Activated CD8-positive, alpha-beta T cell treated with anti-CD3 and anti-CD28 coated beads for 36 hours (primary cell): ENCODE measurements around the gene LRRC4C. TPM values are rescaled to one million over a fixed set of nuclear protein-coding genes. Genes with fewer than 3 reads are reported as not detected.

Experiments used
- ATAC-seq: fragments of 200-7000 bp; cut with Tn5 transposase; one replicate; pipeline ENCODE4 v1.10.0; 2021; ENCODE audit warnings: mild to moderate bottlenecking, moderate library complexity
- CTCF ChIA-PET: fragments of 350-600 bp; sonication (Branson Sonifier 250); formaldehyde crosslinking; loops from one replicate; lab custom pipeline; 2021; ENCODE audit warnings: antibody characterized with exemption; lab: Charles Lee
- POLR2A ChIA-PET: fragments of 350-600 bp; sonication (Branson Sonifier 250); formaldehyde crosslinking; loops from one replicate; lab custom pipeline; 2021; ENCODE audit warnings: antibody characterized with exemption; lab: Charles Lee
- DNase-seq: peaks from one replicate; pipeline ENCODE4 v3.0.0-alpha.2; 2020
- H3K27ac Mint-ChIP-seq: one replicate; pipeline ENCODE4 v1.8.0; 2021; ENCODE audit warnings: mild to moderate bottlenecking, mixed read lengths
- H3K27me3 Mint-ChIP-seq: one replicate; pipeline ENCODE4 v1.8.0; 2021; ENCODE audit warnings: mixed read lengths
- H3K36me3 Mint-ChIP-seq: one replicate; pipeline ENCODE4 v1.8.0; 2021; ENCODE audit warnings: low read depth, mixed read lengths
- H3K4me1 Mint-ChIP-seq: one replicate; pipeline ENCODE4 v1.8.0; 2021; ENCODE audit warnings: low read depth, mixed read lengths
- H3K4me3 Mint-ChIP-seq: one replicate; pipeline ENCODE4 v1.8.0; 2021; ENCODE audit warnings: mild to moderate bottlenecking, moderate library complexity, mixed read lengths
- H3K9me3 Mint-ChIP-seq: one replicate; pipeline ENCODE4 v1.8.0; 2021; ENCODE audit warnings: mixed read lengths
- intact Hi-C: fragments of 100-400 bp; cut with micrococcal nuclease; formaldehyde crosslinking; loops from one replicate; pipeline ENCODE4 v1.10.0; 2022
- total RNA-seq, 2 experiments: library from RNA; stranded (reverse); gene quantifications; one replicate each; pipeline ENCODE4 v1.2.3, GENCODE V29; 2021
- TF ChIP-seq, protein P1 (sequence below): fragments of 200-600 bp; IDR thresholded peaks from one replicate; pipeline ENCODE4 v1.8.0; 2022; ENCODE audit warnings: antibody characterized with exemption, mild to moderate bottlenecking

Gene LRRC4C
- total RNA-seq, 2 experiments from 2014 or later = not detected

DNA sequence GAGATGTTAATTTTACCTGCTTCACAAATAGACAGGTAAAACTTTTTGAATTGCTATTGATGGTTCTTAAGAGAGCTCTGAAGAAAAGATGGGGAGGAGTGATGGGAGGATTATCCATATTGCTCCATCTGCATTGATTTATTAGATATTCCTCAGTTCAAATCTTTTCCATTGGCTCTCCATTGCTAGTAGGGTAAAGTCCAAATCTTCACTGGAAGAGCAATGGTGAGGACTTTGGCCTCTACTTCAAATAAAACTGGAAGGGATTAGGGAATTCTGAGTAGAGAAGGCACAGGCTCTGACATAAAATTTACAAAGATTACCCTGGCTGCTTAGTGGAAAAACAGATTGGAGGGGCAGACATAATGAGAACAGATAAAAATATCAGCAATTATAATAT lies 1024.1 kb downstream of the LRRC4C start:
- Mint-ChIP-seq H3K27me3 (no peaks in the 10 kb centered on the region), H3K36me3 (no peaks in the 10 kb centered on the region), H3K9me3 (peaks cover 15% of the 10 kb centered on the region), H3K4me1 (no peaks in the 10 kb centered on the region), H3K4me3 (no peak overlapping the region), H3K27ac (no peak overlapping the region)
- intact Hi-C loops = no loop called here
- ATAC-seq = no peak
- POLR2A ChIA-PET = no interaction called here
- CTCF ChIA-PET = no interaction called here
- DNase-seq = no peak
- TF ChIP-seq, protein P1, sequence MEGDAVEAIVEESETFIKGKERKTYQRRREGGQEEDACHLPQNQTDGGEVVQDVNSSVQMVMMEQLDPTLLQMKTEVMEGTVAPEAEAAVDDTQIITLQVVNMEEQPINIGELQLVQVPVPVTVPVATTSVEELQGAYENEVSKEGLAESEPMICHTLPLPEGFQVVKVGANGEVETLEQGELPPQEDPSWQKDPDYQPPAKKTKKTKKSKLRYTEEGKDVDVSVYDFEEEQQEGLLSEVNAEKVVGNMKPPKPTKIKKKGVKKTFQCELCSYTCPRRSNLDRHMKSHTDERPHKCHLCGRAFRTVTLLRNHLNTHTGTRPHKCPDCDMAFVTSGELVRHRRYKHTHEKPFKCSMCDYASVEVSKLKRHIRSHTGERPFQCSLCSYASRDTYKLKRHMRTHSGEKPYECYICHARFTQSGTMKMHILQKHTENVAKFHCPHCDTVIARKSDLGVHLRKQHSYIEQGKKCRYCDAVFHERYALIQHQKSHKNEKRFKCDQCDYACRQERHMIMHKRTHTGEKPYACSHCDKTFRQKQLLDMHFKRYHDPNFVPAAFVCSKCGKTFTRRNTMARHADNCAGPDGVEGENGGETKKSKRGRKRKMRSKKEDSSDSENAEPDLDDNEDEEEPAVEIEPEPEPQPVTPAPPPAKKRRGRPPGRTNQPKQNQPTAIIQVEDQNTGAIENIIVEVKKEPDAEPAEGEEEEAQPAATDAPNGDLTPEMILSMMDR = no peak

DNA sequence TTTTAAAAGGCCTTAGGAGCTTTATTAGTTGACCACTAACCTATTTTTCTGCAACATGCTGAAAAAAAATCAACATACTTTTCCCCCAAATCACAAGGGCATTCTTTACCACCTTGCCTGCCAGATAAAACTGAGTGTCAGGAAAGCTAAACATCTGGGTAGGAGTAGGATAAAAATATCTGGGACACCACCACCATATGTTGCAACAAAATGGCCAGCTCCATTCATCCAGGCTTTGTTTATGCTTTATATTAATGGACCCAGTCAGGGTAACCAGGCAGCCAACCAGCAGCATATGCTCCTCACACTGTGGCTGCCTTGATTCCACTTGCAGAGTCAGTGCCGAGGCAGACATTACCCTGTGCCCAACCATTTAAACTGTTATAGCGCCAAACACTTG lies 1024.5 kb downstream of the LRRC4C start:
- Mint-ChIP-seq H3K36me3 (no peaks in the 10 kb centered on the region), H3K4me3 (no peak overlapping the region), H3K4me1 (no peaks in the 10 kb centered on the region), H3K27me3 (no peaks in the 10 kb centered on the region), H3K9me3 (peaks cover 15% of the 10 kb centered on the region), H3K27ac (no peak overlapping the region)
- intact Hi-C loops = no loop called here
- ChIA-PET CTCF (no interaction called here), POLR2A (no interaction called here)
- DNase-seq = no peak
- ATAC-seq = no peak
- TF ChIP-seq, protein P1 = no peak

DNA sequence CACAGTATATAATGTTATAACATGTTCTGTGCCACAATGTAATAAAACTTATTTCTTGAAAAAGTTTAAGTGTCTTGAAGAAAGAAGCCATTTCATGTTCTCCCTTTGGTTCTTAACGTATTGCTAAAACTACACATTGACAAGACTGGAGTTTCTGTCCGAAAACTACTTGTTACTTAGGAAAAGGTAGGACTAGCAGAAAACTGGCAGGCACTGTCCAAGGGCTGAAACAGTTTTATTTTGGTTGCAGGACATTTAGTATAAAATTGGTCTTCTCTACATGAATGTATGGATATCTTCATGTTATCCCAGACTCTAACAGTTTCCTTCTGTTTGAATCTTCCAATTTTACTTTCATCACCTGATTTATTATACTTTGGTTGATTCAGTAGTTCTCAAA lies 1027.1 kb downstream of the LRRC4C start:
- H3K27me3 Mint-ChIP-seq = no peaks in the 10 kb centered on the region

DNA sequence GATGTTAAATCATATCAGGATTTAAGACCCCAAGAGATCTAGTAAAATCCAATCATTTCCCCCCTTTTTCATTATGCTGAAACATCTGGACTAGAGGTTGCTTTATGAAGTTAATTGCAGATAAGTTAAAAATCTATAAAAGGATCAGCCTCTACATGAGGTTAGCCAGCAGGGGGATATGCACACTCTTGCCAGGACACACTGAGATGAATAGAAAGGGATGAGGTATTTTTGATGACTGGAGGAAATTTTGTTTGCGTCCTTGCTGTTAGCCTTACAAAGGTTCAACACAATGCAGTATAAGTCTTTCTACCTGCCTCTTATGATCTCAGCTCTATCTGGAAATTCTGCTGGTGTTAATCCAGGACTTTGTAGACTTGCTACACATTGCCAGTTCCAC lies 1034.3 kb downstream of the LRRC4C start:
- CTCF ChIA-PET = no interaction called here

More for the DNA sequence above, 1027.1 kb downstream of the LRRC4C start:
- TF ChIP-seq, protein P1 = no peak
- DNase-seq (no peak), ATAC-seq (no peak)
- H3K4me1 Mint-ChIP-seq = no peaks in the 10 kb centered on the region
- no peak overlapping the region for H3K27ac Mint-ChIP-seq
- POLR2A ChIA-PET = no interaction called here
- peaks cover 14% of the 10 kb centered on the region for H3K9me3 Mint-ChIP-seq
- H3K36me3 Mint-ChIP-seq = no peaks in the 10 kb centered on the region
- CTCF ChIA-PET = no interaction called here
- intact Hi-C loops = no loop called here
- no peak overlapping the region for H3K4me3 Mint-ChIP-seq

DNA sequence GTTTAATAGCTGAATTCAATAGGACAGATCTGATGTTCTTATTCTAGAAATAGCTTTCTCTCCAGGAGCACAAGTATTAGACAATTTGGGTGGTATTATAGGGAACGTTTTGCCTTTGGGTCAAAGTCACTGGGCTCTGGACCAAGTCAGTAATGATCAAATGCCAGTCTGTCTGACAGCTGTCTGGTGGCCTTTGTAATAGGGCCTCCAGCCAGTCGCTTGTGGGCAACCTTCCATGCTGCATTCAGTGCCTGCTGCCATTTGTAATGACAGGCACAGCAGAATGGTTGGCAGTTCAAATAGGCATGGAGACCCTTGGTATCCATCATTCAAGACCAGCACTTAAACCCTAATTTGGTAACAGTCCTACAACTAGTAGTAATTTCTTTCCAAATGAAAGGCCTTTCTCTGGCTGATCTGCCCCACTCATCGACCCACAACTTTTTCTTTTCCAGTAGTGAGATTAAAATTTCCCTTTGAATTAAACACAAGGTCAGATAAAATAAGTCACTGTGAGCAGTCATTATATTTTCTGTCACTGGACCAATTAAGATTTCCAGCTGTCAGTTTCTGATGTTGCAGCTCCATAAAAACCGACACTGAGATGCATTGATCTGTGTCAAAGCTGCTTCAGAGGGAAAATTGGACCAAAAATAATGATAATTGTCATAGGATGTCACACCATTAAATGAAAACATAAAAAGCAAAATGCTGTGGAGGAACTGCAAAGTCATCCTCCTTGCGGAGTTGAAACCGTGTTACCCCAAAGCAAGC lies 1038.1 kb downstream of the LRRC4C start:
- POLR2A ChIA-PET = no interaction called here

More for the DNA sequence above, 1034.3 kb downstream of the LRRC4C start:
- no peaks in the 10 kb centered on the region for H3K4me1 Mint-ChIP-seq
- no peak overlapping the region for H3K4me3 Mint-ChIP-seq
- no peak overlapping the region for H3K27ac Mint-ChIP-seq
- H3K9me3 Mint-ChIP-seq = peaks cover 20% of the 10 kb centered on the region
- TF ChIP-seq, protein P1 = no peak
- no peak for ATAC-seq
- no peaks in the 10 kb centered on the region for H3K27me3 Mint-ChIP-seq
- intact Hi-C loops = no loop called here
- POLR2A ChIA-PET = no interaction called here
- H3K36me3 Mint-ChIP-seq = no peaks in the 10 kb centered on the region
- DNase-seq = no peak

More for the DNA sequence above, 1038.1 kb downstream of the LRRC4C start:
- Mint-ChIP-seq H3K4me1 (no peaks in the 10 kb centered on the region), H3K9me3 (peaks cover 17% of the 10 kb centered on the region), H3K27ac (no peak overlapping the region), H3K27me3 (no peaks in the 10 kb centered on the region), H3K36me3 (no peaks in the 10 kb centered on the region), H3K4me3 (no peak overlapping the region)
- TF ChIP-seq, protein P1 = no peak
- no peak for DNase-seq
- intact Hi-C loops = no loop called here
- no peak for ATAC-seq
- CTCF ChIA-PET = interaction anchor here (0.6 kb wide), 1 partner anchor 8 kb away, joined by 3 read pairs; no protein-coding TSS in a partner anchor
